HepG2 (cell line): ENCODE data around the gene EGR1. TPM values are rescaled to one million over a fixed set of nuclear protein-coding genes. Genes with fewer than 3 reads are reported as not detected.
"Not testable (repeated sequence)": the region's sequence is repeated elsewhere in the genome, so short reads cannot be mapped to it uniquely, and the experiment has no call there.

ENCODE experiments used
- ARID3A ChIP-seq: IDR thresholded peaks from 2 replicates; pipeline ENCODE4 v1.6.1; 2012; ENCODE audit warnings: low read depth, low read length, improper control_type of control experiment
- ATF3 ChIP-seq: sonication (generic); formaldehyde crosslinking; IDR thresholded peaks from 2 replicates; pipeline ENCODE4 v1.4.0; 2020; ENCODE audit warnings: missing genetic modification reagents
- BHLHE40 ChIP-seq: IDR thresholded peaks from 2 replicates; pipeline ENCODE4 v1.6.1; 2011; ENCODE audit warnings: low read length, improper control_type of control experiment
- DPF2 ChIP-seq: sonication (generic); formaldehyde crosslinking; IDR thresholded peaks from 2 replicates; pipeline ENCODE4 v1.4.0; 2020; ENCODE audit warnings: mild to moderate bottlenecking, low read depth, missing genetic modification reagents, borderline replicate concordance
- FOXK1 ChIP-seq: sonication (generic); formaldehyde crosslinking; IDR thresholded peaks from 2 replicates; pipeline ENCODE4 v1.4.0; 2020; ENCODE audit warnings: low read depth, missing genetic modification reagents, borderline replicate concordance
- GATAD2A ChIP-seq: IDR thresholded peaks from 2 replicates; pipeline ENCODE4 v1.6.1; 2016
- HMGXB3 ChIP-seq: sonication (generic); formaldehyde crosslinking; IDR thresholded peaks from 2 replicates; pipeline ENCODE4 v1.4.0; 2020; ENCODE audit warnings: missing genetic modification reagents, borderline replicate concordance
- KDM1A ChIP-seq: IDR thresholded peaks from 2 replicates; pipeline ENCODE4 v1.6.1; 2016; ENCODE audit warnings: missing compliant biosample characterization
- PAXIP1 ChIP-seq: sonication (generic); formaldehyde crosslinking; conservative IDR thresholded peaks from 2 replicates; pipeline ENCODE4 v1.4.0; 2020; ENCODE audit warnings: mild to moderate bottlenecking, missing genetic modification reagents, moderate library complexity
- PRDM4 ChIP-seq: sonication (generic); formaldehyde crosslinking; IDR thresholded peaks from 2 replicates; pipeline ENCODE4 v1.9.0; 2021; ENCODE audit warnings: missing genetic modification reagents, borderline replicate concordance
- SOX6 ChIP-seq, 2 experiments: fragments of 450-650 bp in 1 of 2; sonication (generic) in 1 of 2; formaldehyde crosslinking in 1 of 2; IDR thresholded peaks; 2 replicates each; pipeline versions ENCODE4 v1.4.0 to v1.6.1; 2017 to 2020; ENCODE audit warnings: antibody characterized with exemption in 1 of 2, mild to moderate bottlenecking in 1 of 2, missing genetic modification reagents in 1 of 2
- TBX2 ChIP-seq: sonication (generic); formaldehyde crosslinking; IDR thresholded peaks from 2 replicates; pipeline ENCODE4 v1.5.0; 2020; ENCODE audit warnings: missing genetic modification reagents, mild to moderate bottlenecking, borderline replicate concordance
- THRA ChIP-seq: sonication (generic); formaldehyde crosslinking; IDR thresholded peaks from 2 replicates; pipeline ENCODE4 v1.4.0; 2020; ENCODE audit warnings: missing genetic modification reagents, borderline replicate concordance
- polyA plus RNA-seq, 8 experiments: library from polyadenylated mRNA; depleted of rRNA in 3 of 8; stranded (reverse) in 7 of 8; unstranded in 1 of 8; fragments of >200 nt; fragmentation: Illumina TruSeq in 4 of 8; extraction: Trizol in 4 of 8; gene quantifications; 2 replicates each; pipeline versions ENCODE4 v1.2.1 to v1.2.3, GENCODE V29; 2011 to 2016; ENCODE audit warnings: low read depth in 4 of 8, missing spikeins in 1 of 8, mixed read lengths in 1 of 8; ENCODE audit not compliant: insufficient read depth in 1 of 8
- total RNA-seq, 5 experiments: library from RNA; depleted of rRNA; stranded (reverse); fragments of >200 nt; fragmentation: Illumina TruSeq; extraction: Trizol; gene quantifications; 2 replicates each; pipeline ENCODE4 v1.2.3, GENCODE V29; 2016; ENCODE audit warnings: low read depth in 1 of 5

Gene EGR1
- total and polyA plus RNA-seq, 2 of the 13 experiments (the other 11 are each of a cell fraction or from before 2014, with no cell fraction given) = 4.1 to 4.5 TPM

GRCh38 chr5:138507485-138507884 is 42.2 kb downstream of the EGR1 start (continued):
- TF ChIP-seq SOX6 (IDR thresholded peaks at IDR 0.05) = not testable (repeated sequence)
- TF ChIP-seq SOX6 (CRISPR knock-in tag; IDR thresholded peaks at IDR 0.05) (peak; percentile 41; the same call in 1 of the 2 replicates), TBX2 (CRISPR knock-in tag) (peak; percentile 35), KDM1A (peak; percentile 59; the same call in 1 of the 2 replicates), HMGXB3 (CRISPR knock-in tag) (peak; percentile 39; the same call in 1 of the 2 replicates), DPF2 (CRISPR knock-in tag) (peak; percentile 53; the same call in 1 of the 2 replicates), THRA (peak; percentile 43; the same call in 1 of the 2 replicates), FOXK1 (CRISPR knock-in tag) (peak; percentile 61; the same call in 1 of the 2 replicates), PAXIP1 (CRISPR knock-in tag) (peak; percentile 72; the same call in 1 of the 2 replicates), PRDM4 (CRISPR knock-in tag) (peak; percentile 98), GATAD2A (CRISPR knock-in tag) (peak; percentile 78), ATF3 (CRISPR knock-in tag) (0 out of 2 replicates have a peak, but pooled peaks have one; percentile 17), ARID3A (0 out of 2 replicates have a peak, but pooled peaks have one; percentile 43), BHLHE40 (peak; percentile 43; the same call in 1 of the 2 replicates)
